Endothelial cell (in vitro differentiated cells): ENCODE measurements around the gene MLIP. TPM values are rescaled to one million over a fixed set of nuclear protein-coding genes. Genes with fewer than 3 reads are reported as not detected.

Source experiments
- DNase-seq: peaks from one replicate; pipeline ENCODE4 v3.0.0; 2021; ENCODE audit warnings: low spot score
- H3K27ac Mint-ChIP-seq: one replicate; pipeline ENCODE4 v1.8.0; 2021; ENCODE audit warnings: mixed read lengths, inconsistent platforms; ENCODE audit not compliant: unreplicated experiment
- H3K27me3 Mint-ChIP-seq: one replicate; pipeline ENCODE4 v1.8.0; 2021; ENCODE audit warnings: mild to moderate bottlenecking, moderate library complexity, mixed read lengths, inconsistent platforms; ENCODE audit not compliant: unreplicated experiment
- H3K36me3 Mint-ChIP-seq: one replicate; pipeline ENCODE4 v1.8.0; 2021; ENCODE audit warnings: mild to moderate bottlenecking, low read depth, mixed read lengths, inconsistent platforms; ENCODE audit not compliant: unreplicated experiment
- H3K4me1 Mint-ChIP-seq: one replicate; pipeline ENCODE4 v1.8.0; 2021; ENCODE audit warnings: mild to moderate bottlenecking, mixed read lengths, inconsistent platforms; ENCODE audit not compliant: unreplicated experiment
- H3K4me3 Mint-ChIP-seq: one replicate; pipeline ENCODE4 v1.8.0; 2021; ENCODE audit warnings: mild to moderate bottlenecking, mixed read lengths, inconsistent platforms; ENCODE audit not compliant: unreplicated experiment
- H3K9me3 Mint-ChIP-seq: one replicate; pipeline ENCODE4 v1.8.0; 2021; ENCODE audit warnings: mixed read lengths, inconsistent platforms; ENCODE audit not compliant: unreplicated experiment
- total RNA-seq: library from RNA; stranded (reverse); fragmentation: NEBNext Ultra II Directional; extraction: Animal tissue kit (Norgen Biotek cat#: 25700); gene quantifications from one replicate; pipeline ENCODE4 v1.2.1, GENCODE V29; 2021; ENCODE audit not compliant: unreplicated experiment
- TF ChIP-seq, protein P1 (sequence below): fragments of 200-600 bp; sonication (generic); IDR thresholded peaks from one replicate; pipeline ENCODE4 v1.5.0; 2021; ENCODE audit warnings: antibody characterized with exemption; ENCODE audit not compliant: unreplicated experiment

The MLIP gene
- total RNA-seq, 1 donor from 2014 or later, result not detected

DNA sequence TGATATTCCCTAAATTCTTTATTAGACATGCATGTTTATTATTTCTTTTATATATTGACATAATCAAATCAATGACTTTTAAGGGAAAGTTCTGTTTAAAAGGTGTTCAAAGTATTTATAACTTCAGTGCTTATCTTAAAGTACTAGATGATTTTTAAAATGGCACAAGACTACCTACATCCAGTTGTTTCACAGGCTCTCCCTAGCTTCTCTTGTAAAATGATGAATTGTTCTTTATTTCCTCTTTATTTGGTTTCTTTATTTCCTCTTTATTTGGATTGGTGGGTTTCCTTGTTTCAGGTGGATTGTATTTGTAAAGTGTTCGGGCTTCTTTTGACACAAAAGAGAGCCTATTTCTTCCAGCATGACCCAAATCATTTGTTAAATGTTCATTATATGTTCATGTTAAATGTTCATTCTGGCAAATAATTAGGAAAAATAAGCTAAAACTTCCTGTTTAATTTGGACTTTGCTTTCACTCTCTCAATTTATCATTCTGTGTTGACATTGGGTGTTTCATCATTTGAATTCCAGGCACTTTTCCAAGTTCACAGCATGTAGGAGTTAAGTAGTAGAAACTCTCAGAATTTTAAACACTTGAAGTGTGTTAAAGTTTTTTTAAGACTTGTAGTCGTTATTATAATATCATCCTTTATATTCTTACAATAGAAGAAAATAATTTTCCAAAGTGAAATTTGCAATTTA is 24.6 kb downstream of the MLIP start:
- Mint-ChIP-seq H3K4me1 (no peaks in the 10 kb centered on the region), H3K9me3 (peaks cover 3% of the 10 kb centered on the region), H3K27me3 (peaks cover 1% of the 10 kb centered on the region), H3K36me3 (no peaks in the 10 kb centered on the region), H3K4me3 (no peak overlapping the region), H3K27ac (no peak overlapping the region)
- TF ChIP-seq, protein P1, sequence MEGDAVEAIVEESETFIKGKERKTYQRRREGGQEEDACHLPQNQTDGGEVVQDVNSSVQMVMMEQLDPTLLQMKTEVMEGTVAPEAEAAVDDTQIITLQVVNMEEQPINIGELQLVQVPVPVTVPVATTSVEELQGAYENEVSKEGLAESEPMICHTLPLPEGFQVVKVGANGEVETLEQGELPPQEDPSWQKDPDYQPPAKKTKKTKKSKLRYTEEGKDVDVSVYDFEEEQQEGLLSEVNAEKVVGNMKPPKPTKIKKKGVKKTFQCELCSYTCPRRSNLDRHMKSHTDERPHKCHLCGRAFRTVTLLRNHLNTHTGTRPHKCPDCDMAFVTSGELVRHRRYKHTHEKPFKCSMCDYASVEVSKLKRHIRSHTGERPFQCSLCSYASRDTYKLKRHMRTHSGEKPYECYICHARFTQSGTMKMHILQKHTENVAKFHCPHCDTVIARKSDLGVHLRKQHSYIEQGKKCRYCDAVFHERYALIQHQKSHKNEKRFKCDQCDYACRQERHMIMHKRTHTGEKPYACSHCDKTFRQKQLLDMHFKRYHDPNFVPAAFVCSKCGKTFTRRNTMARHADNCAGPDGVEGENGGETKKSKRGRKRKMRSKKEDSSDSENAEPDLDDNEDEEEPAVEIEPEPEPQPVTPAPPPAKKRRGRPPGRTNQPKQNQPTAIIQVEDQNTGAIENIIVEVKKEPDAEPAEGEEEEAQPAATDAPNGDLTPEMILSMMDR, result no peak
- DNase-seq, result no peak

DNA sequence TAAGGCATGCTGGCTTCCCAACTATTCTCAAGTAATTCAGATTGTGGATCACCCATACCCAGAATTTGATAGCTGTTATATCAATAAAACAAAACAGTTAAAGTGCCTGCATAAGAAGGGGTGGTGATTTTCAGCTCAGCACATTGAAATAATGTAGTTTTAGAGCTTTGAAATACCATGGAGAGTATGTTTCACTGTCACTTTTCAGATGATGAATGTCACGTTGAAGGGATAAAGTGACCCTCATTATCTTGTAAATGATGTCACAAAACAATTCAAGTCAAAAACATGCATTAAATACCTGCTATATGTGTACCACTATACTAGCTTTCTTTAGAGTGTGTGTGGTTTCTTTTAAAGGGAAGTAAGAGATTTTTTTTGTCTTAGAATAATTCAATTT is 27.6 kb downstream of the MLIP start:
- TF ChIP-seq, protein P1, result no peak

DNA sequence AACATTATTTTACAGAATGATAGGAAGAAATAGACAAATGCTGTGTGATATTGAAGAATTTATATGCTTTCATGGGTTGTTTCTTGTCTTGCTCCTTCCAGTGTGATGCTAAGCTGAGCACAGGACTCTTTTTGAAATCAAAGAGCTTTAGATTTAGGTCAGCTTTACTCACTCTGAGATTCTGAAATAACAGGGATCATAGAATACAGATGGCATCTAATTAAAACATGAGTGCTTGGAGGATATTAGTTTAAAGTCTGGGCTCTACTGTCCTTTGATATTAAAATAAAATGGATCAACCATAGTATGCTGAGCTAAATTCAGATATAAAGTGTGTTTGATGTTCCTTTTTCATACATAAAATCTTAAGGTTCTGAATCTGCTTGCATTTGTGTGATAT is 29.6 kb downstream of the MLIP start:
- TF ChIP-seq, protein P1, result no peak
- H3K4me3 Mint-ChIP-seq, result no peak overlapping the region
- no peak for DNase-seq
- peaks cover 1% of the 10 kb centered on the region for H3K27me3 Mint-ChIP-seq
- no peak overlapping the region for H3K27ac Mint-ChIP-seq
- H3K4me1 Mint-ChIP-seq, result peaks cover 3% of the 10 kb centered on the region
- H3K36me3 Mint-ChIP-seq, result no peaks in the 10 kb centered on the region
- peaks cover 3% of the 10 kb centered on the region for H3K9me3 Mint-ChIP-seq

More for the DNA sequence above, 27.6 kb downstream of the MLIP start:
- Mint-ChIP-seq H3K36me3 (no peaks in the 10 kb centered on the region), H3K9me3 (peaks cover 3% of the 10 kb centered on the region), H3K27me3 (peaks cover 1% of the 10 kb centered on the region), H3K4me3 (no peak overlapping the region), H3K4me1 (peaks cover 3% of the 10 kb centered on the region), H3K27ac (no peak overlapping the region)
- DNase-seq, result no peak

DNA sequence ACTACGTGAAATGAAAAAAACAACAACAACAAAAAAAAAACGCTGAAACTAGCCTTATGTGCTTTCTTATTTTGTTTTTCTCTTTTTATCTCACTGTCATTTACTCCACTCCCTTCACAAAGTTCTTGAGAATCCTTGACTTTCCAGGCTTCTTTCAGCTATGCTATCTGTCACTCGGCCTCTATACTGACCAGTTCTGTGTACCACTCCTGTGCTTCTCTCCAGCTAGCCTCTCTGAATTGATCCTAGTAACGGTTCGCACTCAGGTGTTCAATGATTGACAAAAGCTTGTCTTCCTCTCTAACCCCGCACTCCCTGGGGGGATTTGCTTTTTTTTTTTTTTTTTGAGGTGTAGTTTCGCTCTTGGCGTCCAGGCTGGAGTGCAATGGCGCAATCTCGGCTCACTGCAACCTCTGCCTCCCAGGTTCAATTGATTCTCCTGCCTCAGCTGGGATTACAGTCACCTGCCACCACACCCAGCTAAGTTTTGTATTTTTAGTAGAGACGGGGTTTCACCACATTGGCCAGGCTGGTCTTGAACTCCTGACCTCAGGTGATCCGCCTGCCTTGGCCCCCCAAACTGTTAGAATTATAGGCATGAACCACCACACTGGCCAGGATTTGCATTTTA is 31.8 kb downstream of the MLIP start:
- H3K4me3 Mint-ChIP-seq, result no peak overlapping the region
- peaks cover 3% of the 10 kb centered on the region for H3K4me1 Mint-ChIP-seq
- H3K9me3 Mint-ChIP-seq, result no peaks in the 10 kb centered on the region
- H3K27ac Mint-ChIP-seq, result no peak overlapping the region
- DNase-seq, result no peak
- TF ChIP-seq, protein P1, result no peak
- no peaks in the 10 kb centered on the region for H3K36me3 Mint-ChIP-seq
- no peaks in the 10 kb centered on the region for H3K27me3 Mint-ChIP-seq

DNA sequence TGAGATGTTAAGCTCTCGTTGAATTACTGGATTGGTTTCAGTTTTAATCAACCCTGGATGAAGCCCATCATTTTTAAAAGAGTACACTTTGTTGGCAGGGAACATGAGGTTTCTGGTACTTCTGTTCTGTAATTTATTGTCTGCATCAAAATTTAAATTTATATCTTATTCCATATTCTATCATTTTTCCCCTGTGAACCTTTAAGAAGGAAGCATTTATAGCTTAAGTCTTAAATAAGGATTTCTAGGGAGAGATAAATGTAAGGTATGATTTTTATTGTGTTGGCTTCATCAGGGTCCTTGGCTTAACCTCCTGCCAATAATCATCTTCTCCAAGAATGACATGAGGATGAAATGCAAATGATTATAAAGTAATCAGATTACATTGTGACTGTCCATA is 40.6 kb downstream of the MLIP start:
- H3K27ac Mint-ChIP-seq, result no peak overlapping the region
- TF ChIP-seq, protein P1, result no peak
- H3K9me3 Mint-ChIP-seq, result no peaks in the 10 kb centered on the region
- DNase-seq, result no peak
- H3K4me3 Mint-ChIP-seq, result no peak overlapping the region
- no peaks in the 10 kb centered on the region for H3K4me1 Mint-ChIP-seq
- H3K36me3 Mint-ChIP-seq, result no peaks in the 10 kb centered on the region
- H3K27me3 Mint-ChIP-seq, result no peaks in the 10 kb centered on the region
